Keratinocyte (primary cell): ENCODE results near the gene FBRSL1. TPM values are rescaled to one million over a fixed set of nuclear protein-coding genes. Genes with fewer than 3 reads are reported as not detected.

Experiments used
- DNase-seq: peaks from one replicate; pipeline ENCODE4 v3.0.0-alpha.2; 2011; ENCODE audit warnings: low read depth, missing footprints, low spot score
- FAIRE-seq: peaks from 2 replicates; lab custom pipeline; 2011; peaks lifted over from hg19 to GRCh38; lab: Jason Lieb, UNC
- H2AFZ ChIP-seq: 2 replicates; pipeline ENCODE4 v1.6.0; 2012; ENCODE audit warnings: low read length, control low read depth, inconsistent platforms; ENCODE audit not compliant: control insufficient read depth
- H3K27ac ChIP-seq: 2 replicates; pipeline ENCODE4 v1.5.1; 2011; ENCODE audit warnings: low read length; ENCODE audit not compliant: control insufficient read depth, insufficient read depth
- H3K27me3 ChIP-seq: 3 replicates; pipeline ENCODE4 v1.6.0; 2011; ENCODE audit warnings: low read length; ENCODE audit not compliant: control insufficient read depth, insufficient read depth; ENCODE audit errors: extremely low read depth
- H3K36me3 ChIP-seq, 2 experiments: 2 replicates in 1 of 2; 3 replicates in 1 of 2; pipeline ENCODE4 v1.5.1; 2011; ENCODE audit warnings: low read length in 2 of 2, mild to moderate bottlenecking in 1 of 2; ENCODE audit not compliant: control insufficient read depth in 2 of 2, insufficient read depth in 2 of 2; ENCODE audit errors: extremely low read depth in 1 of 2
- H3K4me1 ChIP-seq: 3 replicates; pipeline ENCODE4 v1.5.1; 2011; ENCODE audit warnings: low read length; ENCODE audit not compliant: control insufficient read depth, insufficient read depth; ENCODE audit errors: extremely low read depth
- H3K4me2 ChIP-seq: 3 replicates; pipeline ENCODE4 v1.6.0; 2011; ENCODE audit warnings: low read depth, low read length; ENCODE audit not compliant: control insufficient read depth, insufficient read depth; ENCODE audit errors: extremely low read depth
- H3K4me3 ChIP-seq, 3 experiments: fragments of 200-600 bp in 1 of 3; sonication (generic) in 1 of 3; 2 replicates in 2 of 3; 3 replicates in 1 of 3; pipeline ENCODE4 v1.5.1; 2011 to 2016; ENCODE audit warnings: low read length in 3 of 3, mild to moderate bottlenecking in 3 of 3, control low read depth in 2 of 3, inconsistent platforms in 1 of 3, low read depth in 1 of 3, mixed read lengths in 1 of 3, mixed run types in 1 of 3, moderate library complexity in 1 of 3; ENCODE audit not compliant: control insufficient read depth in 2 of 3, insufficient read depth in 2 of 3; ENCODE audit errors: extremely low read depth in 1 of 3
- H3K79me2 ChIP-seq: 2 replicates; pipeline ENCODE4 v1.6.0; 2012; ENCODE audit warnings: low read length; ENCODE audit not compliant: control insufficient read depth, insufficient read depth
- H3K9ac ChIP-seq: 3 replicates; pipeline ENCODE4 v1.6.0; 2011; ENCODE audit warnings: low read length; ENCODE audit not compliant: control insufficient read depth, insufficient read depth; ENCODE audit errors: extremely low read depth
- H3K9me1 ChIP-seq: 3 replicates; pipeline ENCODE4 v1.6.0; 2011; ENCODE audit warnings: low read length; ENCODE audit not compliant: control insufficient read depth, insufficient read depth; ENCODE audit errors: extremely low read depth
- H3K9me3 ChIP-seq: 2 replicates; pipeline ENCODE4 v1.5.1; 2012; ENCODE audit warnings: low read depth, low read length; ENCODE audit not compliant: control insufficient read depth
- H4K20me1 ChIP-seq: 3 replicates; pipeline ENCODE4 v1.6.0; 2011; ENCODE audit warnings: low read length; ENCODE audit not compliant: control insufficient read depth, insufficient read depth; ENCODE audit errors: extremely low read depth
- EZH2 ChIP-seq: IDR thresholded peaks from one replicate; pipeline ENCODE4 v1.6.1; 2012; ENCODE audit warnings: inconsistent platforms, mild to moderate bottlenecking, low read length, moderate library complexity
- dilution Hi-C: fragments of 300-500 bp; cut with MboI; formaldehyde crosslinking; loops from one replicate; pipeline ENCODE4 v1.7.0; 2020; ENCODE audit warnings: low sequenced_read_pairs; ENCODE audit not compliant: extremely low pct_ligation_motif_present
- polyA plus RNA-seq, 5 experiments: library from polyadenylated mRNA; depleted of rRNA in 3 of 5; stranded (reverse) in 3 of 5; stranded (forward) in 1 of 5; unstranded in 1 of 5; fragments of >200 nt; gene quantifications; 1 replicate in 1 of 5; 2 replicates in 3 of 5; 3 replicates in 1 of 5; pipeline versions ENCODE4 v1.2.1 to v1.2.3, GENCODE V29; 2011 to 2012; ENCODE audit warnings: missing spikeins in 2 of 5, low read depth in 1 of 5, low replicate concordance in 1 of 5
- TF ChIP-seq, protein P1 (sequence below), 3 experiments: IDR thresholded peaks in 1 of 3; conservative IDR thresholded peaks in 1 of 3; optimal IDR thresholded peaks in 1 of 3; 2 replicates in 2 of 3; 3 replicates in 1 of 3; pipeline versions ENCODE3 to v1.5.1; 2011; ENCODE audit warnings: low read length in 3 of 3, mild to moderate bottlenecking in 3 of 3, moderate library complexity in 2 of 3, control low read depth in 1 of 3, inconsistent platforms in 1 of 3; ENCODE audit not compliant: insufficient read depth in 2 of 3; ENCODE audit errors: extremely low read depth in 1 of 3

The FBRSL1 gene
- polyA plus RNA-seq, 1 donor (not counting 4 experiments of a cell fraction or from before 2014, with no cell fraction given) = 0.89 TPM

DNA sequence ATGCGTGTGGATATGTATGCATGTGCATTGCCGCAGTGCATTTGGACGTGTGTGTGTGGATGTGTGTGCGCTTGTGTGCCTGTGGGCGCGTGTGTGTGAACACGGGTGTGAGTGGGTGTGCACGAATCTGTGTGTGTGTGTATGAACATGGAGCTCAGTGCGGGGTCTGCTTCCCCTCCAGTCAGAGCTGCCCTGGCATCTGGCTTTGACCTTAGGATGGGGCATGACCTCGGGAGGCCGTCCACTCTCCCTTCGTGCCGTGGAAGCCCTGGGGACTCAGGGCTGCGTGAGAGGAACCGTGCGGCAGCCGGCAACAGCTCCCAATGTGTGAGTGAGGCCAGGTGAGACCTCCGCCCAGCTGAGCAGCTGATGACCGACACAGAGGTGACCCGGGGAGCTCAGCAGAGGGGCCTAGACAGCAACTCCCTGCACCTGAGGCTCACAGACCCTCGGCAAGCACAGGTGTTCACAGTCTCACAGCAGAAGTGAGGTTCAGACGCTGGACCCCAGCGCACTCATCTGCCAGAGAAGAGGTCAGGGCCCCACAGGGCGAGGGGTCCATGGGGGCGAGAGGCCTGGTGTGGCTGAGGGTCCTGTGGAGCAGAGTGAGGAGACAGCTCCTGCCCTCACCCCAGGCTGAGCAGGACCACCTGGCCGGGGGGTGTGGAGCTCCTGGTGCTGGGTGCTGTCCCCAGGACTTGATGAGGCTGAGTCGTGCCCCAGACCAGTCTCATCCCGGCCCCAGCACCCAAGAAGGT, 33.6 kb upstream of the FBRSL1 start:
- no peak overlapping the region for H3K27ac ChIP-seq
- no peak for FAIRE-seq
- dilution Hi-C loops = no loop called here

DNA sequence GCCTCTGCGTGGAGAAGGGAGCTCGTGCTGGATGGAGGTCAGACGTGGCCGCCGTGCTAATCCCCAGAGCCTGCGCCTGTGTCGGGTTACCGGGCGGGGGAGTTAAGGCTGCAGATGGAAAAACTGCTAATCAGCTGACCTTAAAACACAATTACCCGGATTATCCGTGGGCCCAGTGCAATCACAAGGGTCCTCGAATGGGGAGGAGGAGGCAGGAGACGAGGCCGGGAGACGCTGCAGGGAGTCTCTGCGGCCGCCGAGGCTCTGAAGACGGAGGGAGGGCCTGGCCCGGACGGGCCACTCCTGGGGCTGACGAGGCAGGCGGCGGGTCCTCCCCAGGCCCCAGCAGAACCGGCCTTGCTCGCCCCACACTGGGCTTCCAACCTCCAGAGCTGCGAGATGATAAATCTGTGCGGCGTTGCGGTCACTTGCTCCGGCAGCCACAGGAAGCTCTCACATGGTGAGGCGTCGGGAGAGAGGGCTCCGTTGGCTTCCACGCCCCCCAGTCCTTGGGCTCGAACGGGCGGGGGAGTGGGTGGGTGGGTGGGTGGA, 32.9 kb upstream of the FBRSL1 start:
- Histone ChIP-seq H4K20me1 (no peaks in the 10 kb centered on the region), H3K36me3 (no peaks in the 10 kb centered on the region), H3K79me2 (no peaks in the 10 kb centered on the region), H3K4me2 (no peak overlapping the region), H3K9me3 (peaks cover 8% of the 10 kb centered on the region), H3K4me3 (no peak overlapping the region), H3K9me1 (no peaks in the 10 kb centered on the region), H3K9ac (no peak overlapping the region), H3K4me1 (no peaks in the 10 kb centered on the region), H2AFZ (no peak overlapping the region), H3K27ac (no peak overlapping the region), H3K27me3 (peaks cover 19% of the 10 kb centered on the region)
- dilution Hi-C loops = no loop called here
- TF ChIP-seq EZH2 = no peak
- TF ChIP-seq, protein P1, sequence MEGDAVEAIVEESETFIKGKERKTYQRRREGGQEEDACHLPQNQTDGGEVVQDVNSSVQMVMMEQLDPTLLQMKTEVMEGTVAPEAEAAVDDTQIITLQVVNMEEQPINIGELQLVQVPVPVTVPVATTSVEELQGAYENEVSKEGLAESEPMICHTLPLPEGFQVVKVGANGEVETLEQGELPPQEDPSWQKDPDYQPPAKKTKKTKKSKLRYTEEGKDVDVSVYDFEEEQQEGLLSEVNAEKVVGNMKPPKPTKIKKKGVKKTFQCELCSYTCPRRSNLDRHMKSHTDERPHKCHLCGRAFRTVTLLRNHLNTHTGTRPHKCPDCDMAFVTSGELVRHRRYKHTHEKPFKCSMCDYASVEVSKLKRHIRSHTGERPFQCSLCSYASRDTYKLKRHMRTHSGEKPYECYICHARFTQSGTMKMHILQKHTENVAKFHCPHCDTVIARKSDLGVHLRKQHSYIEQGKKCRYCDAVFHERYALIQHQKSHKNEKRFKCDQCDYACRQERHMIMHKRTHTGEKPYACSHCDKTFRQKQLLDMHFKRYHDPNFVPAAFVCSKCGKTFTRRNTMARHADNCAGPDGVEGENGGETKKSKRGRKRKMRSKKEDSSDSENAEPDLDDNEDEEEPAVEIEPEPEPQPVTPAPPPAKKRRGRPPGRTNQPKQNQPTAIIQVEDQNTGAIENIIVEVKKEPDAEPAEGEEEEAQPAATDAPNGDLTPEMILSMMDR (optimal IDR thresholded peaks at IDR 0.05 in 1 of 3, IDR thresholded peaks at IDR 0.05 in 1 of 3, conservative IDR thresholded peaks at IDR 0.05 in 1 of 3; ENCODE audit: extremely low read depth in 1 of 3, insufficient read depth in 2 of 3, low read length in 3 of 3) = no peak
- DNase-seq = no peak
- no peak for FAIRE-seq

More for the DNA sequence above, 33.6 kb upstream of the FBRSL1 start:
- Histone ChIP-seq H3K9me3 (peaks cover 8% of the 10 kb centered on the region), H3K4me3 (no peak overlapping the region), H3K4me2 (no peak overlapping the region), H3K4me1 (no peaks in the 10 kb centered on the region), H3K79me2 (no peaks in the 10 kb centered on the region), H3K27me3 (peaks cover 22% of the 10 kb centered on the region), H2AFZ (no peak overlapping the region), H3K9me1 (no peaks in the 10 kb centered on the region), H3K9ac (no peak overlapping the region), H4K20me1 (no peaks in the 10 kb centered on the region), H3K36me3 (no peaks in the 10 kb centered on the region)
- TF ChIP-seq EZH2 = no peak
- TF ChIP-seq, protein P1 (optimal IDR thresholded peaks at IDR 0.05 in 1 of 3, IDR thresholded peaks at IDR 0.05 in 1 of 3, conservative IDR thresholded peaks at IDR 0.05 in 1 of 3; ENCODE audit: extremely low read depth in 1 of 3, insufficient read depth in 2 of 3, low read length in 3 of 3) = no peak
- no peak for DNase-seq
